GM23338 (cell line): ENCODE data around the gene ST6GALNAC3. TPM values are rescaled to one million over a fixed set of nuclear protein-coding genes. Genes with fewer than 3 reads are reported as not detected.

ENCODE experiments used
- ATAC-seq: fragments of 200-7000 bp; cut with Tn5 transposase; 3 replicates; pipeline ENCODE4 v1.9.1; 2020
- DNase-seq: peaks from one replicate; pipeline ENCODE4 v3.0.0-alpha.2; 2015; ENCODE audit warnings: low spot score
- H2AFZ ChIP-seq: fragments of 200-600 bp; sonication (generic); 2 replicates; pipeline ENCODE4 v1.8.0; 2016; ENCODE audit warnings: antibody characterized with exemption, mild to moderate bottlenecking, moderate library complexity
- H3F3A ChIP-seq: fragments of 200-600 bp; sonication (generic); replicated peaks from 2 replicates; pipeline ENCODE4 v1.8.0; 2017; ENCODE audit warnings: antibody characterized with exemption, mixed run types, low read depth
- H3K27ac ChIP-seq: fragments of 200-600 bp; sonication (generic); 2 replicates; pipeline ENCODE4 v1.6.1; 2016; ENCODE audit warnings: low read depth
- H3K27me3 ChIP-seq: fragments of 200-600 bp; sonication (generic); 2 replicates; pipeline ENCODE4 v1.8.0; 2016; ENCODE audit warnings: mild to moderate bottlenecking, mixed run types, moderate library complexity; ENCODE audit not compliant: insufficient read depth
- H3K36me3 ChIP-seq: fragments of 200-600 bp; sonication (generic); 2 replicates; pipeline ENCODE4 v1.8.0; 2016; ENCODE audit warnings: mild to moderate bottlenecking; ENCODE audit not compliant: insufficient read depth
- H3K4me1 ChIP-seq: fragments of 200-600 bp; sonication (generic); 2 replicates; pipeline ENCODE4 v1.8.0; 2016; ENCODE audit warnings: mild to moderate bottlenecking, moderate library complexity; ENCODE audit not compliant: insufficient read depth
- H3K4me2 ChIP-seq: fragments of 200-600 bp; sonication (generic); 2 replicates; pipeline ENCODE4 v1.7.1; 2017; ENCODE audit warnings: mixed run types
- H3K4me3 ChIP-seq: fragments of 200-600 bp; sonication (generic); 2 replicates; pipeline ENCODE4 v1.6.1; 2016; ENCODE audit warnings: mixed run types
- H3K79me2 ChIP-seq: fragments of 200-600 bp; sonication (generic); replicated peaks from 2 replicates; pipeline ENCODE4 v1.8.0; 2017; ENCODE audit warnings: mild to moderate bottlenecking; ENCODE audit not compliant: insufficient read depth
- H3K9me2 ChIP-seq: fragments of 200-600 bp; sonication (generic); 2 replicates; pipeline ENCODE4 v1.8.0; 2017; ENCODE audit not compliant: insufficient read depth
- H4K20me1 ChIP-seq: fragments of 200-600 bp; sonication (generic); replicated peaks from 2 replicates; pipeline ENCODE4 v1.8.0; 2017; ENCODE audit warnings: mild to moderate bottlenecking; ENCODE audit not compliant: insufficient read depth
- H3K27ac Mint-ChIP-seq: 2 replicates; pipeline ENCODE4 v1.8.0; 2020; ENCODE audit warnings: inconsistent platforms, mild to moderate bottlenecking, moderate library complexity, mixed read lengths
- H3K27me3 Mint-ChIP-seq: 3 replicates; pipeline ENCODE4 v1.8.0; 2022; ENCODE audit warnings: low read depth, mild to moderate bottlenecking, moderate library complexity, mixed read lengths, inconsistent platforms; ENCODE audit not compliant: insufficient read depth, poor library complexity
- H3K36me3 Mint-ChIP-seq: 3 replicates; pipeline ENCODE4 v1.8.0; 2021; ENCODE audit warnings: low read depth, mild to moderate bottlenecking, inconsistent platforms, moderate library complexity, mixed read lengths
- H3K4me1 Mint-ChIP-seq: 3 replicates; pipeline ENCODE4 v1.8.0; 2020; ENCODE audit warnings: mild to moderate bottlenecking, inconsistent platforms, mixed read lengths
- H3K4me3 Mint-ChIP-seq: 3 replicates; pipeline ENCODE4 v1.8.0; 2021; ENCODE audit warnings: moderate library complexity, mild to moderate bottlenecking, inconsistent platforms, mixed read lengths
- H3K9me3 Mint-ChIP-seq: 3 replicates; pipeline ENCODE4 v1.8.0; 2020; ENCODE audit warnings: moderate library complexity, mild to moderate bottlenecking, inconsistent platforms, mixed read lengths
- CTCF ChIP-seq, 2 experiments: fragments of 200-600 bp in 1 of 2; sonication (generic) in 1 of 2; conservative IDR thresholded peaks; 2 replicates each; pipeline versions ENCODE4 v1.5.1 to v1.6.1; 2016 to 2017; ENCODE audit warnings: antibody characterized with exemption in 2 of 2, low read depth in 2 of 2, mild to moderate bottlenecking in 2 of 2, moderate library complexity in 1 of 2
- EZH2 ChIP-seq: fragments of 200-600 bp; sonication (generic); IDR thresholded peaks from one replicate; pipeline ENCODE4 v1.8.0; 2017; ENCODE audit warnings: antibody characterized with exemption, mild to moderate bottlenecking, low read depth; ENCODE audit not compliant: unreplicated experiment
- EZH2phosphoT487 ChIP-seq: fragments of 200-600 bp; sonication (generic); IDR thresholded peaks from one replicate; pipeline ENCODE4 v1.8.1; 2018; ENCODE audit warnings: antibody characterized with exemption; ENCODE audit not compliant: unreplicated experiment
- JUNB ChIP-seq: IDR thresholded peaks from one replicate; pipeline ENCODE4 v1.6.1; 2016; ENCODE audit warnings: antibody characterized with exemption; ENCODE audit not compliant: unreplicated experiment
- NANOG ChIP-seq: IDR thresholded peaks from 2 replicates; pipeline ENCODE4 v1.6.1; 2016; ENCODE audit warnings: antibody characterized with exemption, borderline replicate concordance
- POLR2AphosphoS5 ChIP-seq: IDR thresholded peaks from 2 replicates; pipeline ENCODE4 v1.6.1; 2016; ENCODE audit warnings: antibody characterized with exemption, low read depth
- STAT1 ChIP-seq: IDR thresholded peaks from one replicate; pipeline ENCODE4 v1.6.1; 2016; ENCODE audit warnings: antibody characterized with exemption; ENCODE audit not compliant: unreplicated experiment
- ZNF114 ChIP-seq: fragments of 250-450 bp; sonication (Bioruptor Pico); IDR thresholded peaks from 2 replicates; pipeline ENCODE4 v1.5.0; 2020; ENCODE audit warnings: mild to moderate bottlenecking, moderate library complexity
- ZNF331 ChIP-seq: fragments of 250-450 bp; sonication (Bioruptor Pico); IDR thresholded peaks from 2 replicates; pipeline ENCODE4 v1.5.0; 2020; ENCODE audit warnings: low read depth, mild to moderate bottlenecking, moderate library complexity
- ZNF462 ChIP-seq: fragments of 250-450 bp; sonication (Bioruptor Pico); IDR thresholded peaks from 2 replicates; pipeline ENCODE4 v1.5.0; 2020; ENCODE audit warnings: mild to moderate bottlenecking, moderate library complexity
- polyA plus RNA-seq: library from polyadenylated mRNA; unstranded; fragments of >200 nt; fragmentation: Nextera tagmentation; extraction: Ambion mirVana; gene quantifications from 2 replicates; pipeline ENCODE4 v1.2.1, GENCODE V29; 2016
- total RNA-seq: library from RNA; depleted of rRNA; stranded (reverse); fragments of >200 nt; shearing (Covaris generic); gene quantifications from 2 replicates; pipeline ENCODE4 v1.2.3, GENCODE V29; 2014
- TF ChIP-seq, protein P1 (sequence below): IDR thresholded peaks from 2 replicates; pipeline ENCODE4 v1.6.1; 2016; ENCODE audit warnings: antibody characterized with exemption
- TF ChIP-seq, protein P2 (sequence below): IDR thresholded peaks from one replicate; pipeline ENCODE4 v1.6.1; 2018; ENCODE audit warnings: antibody characterized with exemption; ENCODE audit not compliant: unreplicated experiment

Gene ST6GALNAC3
- total and polyA plus RNA-seq, 2 experiments from 2014 or later: 4.7 to 11.6 TPM

DNA sequence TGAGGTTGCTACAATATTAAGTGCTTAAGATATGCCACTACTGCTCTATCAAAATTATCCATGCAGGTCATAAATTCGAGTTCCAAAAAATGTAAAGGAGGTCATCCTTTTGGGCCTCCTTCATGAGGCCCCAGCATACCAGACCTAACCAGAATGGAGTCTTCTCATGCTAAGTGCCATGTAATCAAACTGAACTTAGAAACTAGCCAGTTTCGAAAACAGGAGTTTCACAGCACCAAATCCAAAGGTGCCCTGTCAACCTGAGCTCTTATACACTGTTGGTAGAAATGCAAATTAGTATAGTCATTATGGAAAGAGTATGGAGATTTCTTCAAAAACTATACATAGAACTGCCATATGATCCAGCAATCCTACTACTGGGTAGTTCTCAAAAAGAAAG is 320.5 kb downstream of the ST6GALNAC3 start:
- Histone ChIP-seq H3K4me3 (no peak overlapping the region), H2AFZ (no peak overlapping the region), H3K79me2 (no peaks in the 10 kb centered on the region), H3K9me2 (no peaks in the 10 kb centered on the region), H3K4me1 (peaks cover 22% of the 10 kb centered on the region), H3K36me3 (no peaks in the 10 kb centered on the region), H3K4me2 (peak overlapping the region; percentile 44; the same call in 1 of the 2 replicates), H3F3A (no peaks in the 10 kb centered on the region), H4K20me1 (no peaks in the 10 kb centered on the region), H3K27ac (no peak overlapping the region), H3K27me3 (no peaks in the 10 kb centered on the region)
- Mint-ChIP-seq H3K4me1 (peaks cover 16% of the 10 kb centered on the region), H3K36me3 (no peaks in the 10 kb centered on the region), H3K9me3 (no peaks in the 10 kb centered on the region), H3K27ac (no peak overlapping the region), H3K27me3 (no peaks in the 10 kb centered on the region), H3K4me3 (no peak overlapping the region)
- no peak for ATAC-seq
- DNase-seq: no peak
- TF ChIP-seq, protein P1, sequence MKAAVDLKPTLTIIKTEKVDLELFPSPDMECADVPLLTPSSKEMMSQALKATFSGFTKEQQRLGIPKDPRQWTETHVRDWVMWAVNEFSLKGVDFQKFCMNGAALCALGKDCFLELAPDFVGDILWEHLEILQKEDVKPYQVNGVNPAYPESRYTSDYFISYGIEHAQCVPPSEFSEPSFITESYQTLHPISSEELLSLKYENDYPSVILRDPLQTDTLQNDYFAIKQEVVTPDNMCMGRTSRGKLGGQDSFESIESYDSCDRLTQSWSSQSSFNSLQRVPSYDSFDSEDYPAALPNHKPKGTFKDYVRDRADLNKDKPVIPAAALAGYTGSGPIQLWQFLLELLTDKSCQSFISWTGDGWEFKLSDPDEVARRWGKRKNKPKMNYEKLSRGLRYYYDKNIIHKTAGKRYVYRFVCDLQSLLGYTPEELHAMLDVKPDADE: no peak
- TF ChIP-seq ZNF114 (CRISPR knock-in tag) (no peak), ZNF331 (no peak), EZH2 (no peak), ZNF462 (CRISPR knock-in tag) (no peak), NANOG (no peak), STAT1 (no peak), POLR2AphosphoS5 (no peak), EZH2phosphoT487 (no peak), CTCF (conservative IDR thresholded peaks at IDR 0.05; ENCODE audit: low read depth in 2 of 2) (no peak), JUNB (no peak)
- TF ChIP-seq, protein P2, sequence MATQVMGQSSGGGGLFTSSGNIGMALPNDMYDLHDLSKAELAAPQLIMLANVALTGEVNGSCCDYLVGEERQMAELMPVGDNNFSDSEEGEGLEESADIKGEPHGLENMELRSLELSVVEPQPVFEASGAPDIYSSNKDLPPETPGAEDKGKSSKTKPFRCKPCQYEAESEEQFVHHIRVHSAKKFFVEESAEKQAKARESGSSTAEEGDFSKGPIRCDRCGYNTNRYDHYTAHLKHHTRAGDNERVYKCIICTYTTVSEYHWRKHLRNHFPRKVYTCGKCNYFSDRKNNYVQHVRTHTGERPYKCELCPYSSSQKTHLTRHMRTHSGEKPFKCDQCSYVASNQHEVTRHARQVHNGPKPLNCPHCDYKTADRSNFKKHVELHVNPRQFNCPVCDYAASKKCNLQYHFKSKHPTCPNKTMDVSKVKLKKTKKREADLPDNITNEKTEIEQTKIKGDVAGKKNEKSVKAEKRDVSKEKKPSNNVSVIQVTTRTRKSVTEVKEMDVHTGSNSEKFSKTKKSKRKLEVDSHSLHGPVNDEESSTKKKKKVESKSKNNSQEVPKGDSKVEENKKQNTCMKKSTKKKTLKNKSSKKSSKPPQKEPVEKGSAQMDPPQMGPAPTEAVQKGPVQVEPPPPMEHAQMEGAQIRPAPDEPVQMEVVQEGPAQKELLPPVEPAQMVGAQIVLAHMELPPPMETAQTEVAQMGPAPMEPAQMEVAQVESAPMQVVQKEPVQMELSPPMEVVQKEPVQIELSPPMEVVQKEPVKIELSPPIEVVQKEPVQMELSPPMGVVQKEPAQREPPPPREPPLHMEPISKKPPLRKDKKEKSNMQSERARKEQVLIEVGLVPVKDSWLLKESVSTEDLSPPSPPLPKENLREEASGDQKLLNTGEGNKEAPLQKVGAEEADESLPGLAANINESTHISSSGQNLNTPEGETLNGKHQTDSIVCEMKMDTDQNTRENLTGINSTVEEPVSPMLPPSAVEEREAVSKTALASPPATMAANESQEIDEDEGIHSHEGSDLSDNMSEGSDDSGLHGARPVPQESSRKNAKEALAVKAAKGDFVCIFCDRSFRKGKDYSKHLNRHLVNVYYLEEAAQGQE: no peak
